SK-MEL-5 (cell line): Measurements from ENCODE around the gene ENTREP3. TPM values are rescaled to one million over a fixed set of nuclear protein-coding genes. Genes with fewer than 3 reads are reported as not detected.
"Not testable (repeated sequence)": the region's sequence is repeated elsewhere in the genome, so short reads cannot be mapped to it uniquely, and the experiment has no call there.

Experiments used
- DNase-seq: peaks from one replicate; pipeline ENCODE4 v3.0.0-alpha.2; 2016; ENCODE audit warnings: low read depth, low spot score
- in situ Hi-C: cut with HindIII; loops from 2 replicates; pipeline ENCODE4 v1.10.0; 2016; ENCODE audit warnings: low sequenced_read_pairs, high pct_unique_total_duplicates, low pct_unique_long_range_greater_than_20kb
- polyA plus RNA-seq, 2 experiments: library from polyadenylated mRNA; depleted of rRNA; stranded (reverse); fragments of >200 nt; gene quantifications; 2 replicates each; pipeline ENCODE4 v1.2.3, GENCODE V29; 2015
- total RNA-seq: library from RNA; depleted of rRNA; stranded (reverse); fragments of >200 nt; shearing (Covaris generic); gene quantifications from 2 replicates; pipeline ENCODE4 v1.2.3, GENCODE V29; 2014; rRNA removed

ENTREP3 gene, protein sequence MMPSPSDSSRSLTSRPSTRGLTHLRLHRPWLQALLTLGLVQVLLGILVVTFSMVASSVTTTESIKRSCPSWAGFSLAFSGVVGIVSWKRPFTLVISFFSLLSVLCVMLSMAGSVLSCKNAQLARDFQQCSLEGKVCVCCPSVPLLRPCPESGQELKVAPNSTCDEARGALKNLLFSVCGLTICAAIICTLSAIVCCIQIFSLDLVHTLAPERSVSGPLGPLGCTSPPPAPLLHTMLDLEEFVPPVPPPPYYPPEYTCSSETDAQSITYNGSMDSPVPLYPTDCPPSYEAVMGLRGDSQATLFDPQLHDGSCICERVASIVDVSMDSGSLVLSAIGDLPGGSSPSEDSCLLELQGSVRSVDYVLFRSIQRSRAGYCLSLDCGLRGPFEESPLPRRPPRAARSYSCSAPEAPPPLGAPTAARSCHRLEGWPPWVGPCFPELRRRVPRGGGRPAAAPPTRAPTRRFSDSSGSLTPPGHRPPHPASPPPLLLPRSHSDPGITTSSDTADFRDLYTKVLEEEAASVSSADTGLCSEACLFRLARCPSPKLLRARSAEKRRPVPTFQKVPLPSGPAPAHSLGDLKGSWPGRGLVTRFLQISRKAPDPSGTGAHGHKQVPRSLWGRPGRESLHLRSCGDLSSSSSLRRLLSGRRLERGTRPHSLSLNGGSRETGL
- 6.3 and 7.9 TPM in 2 replicates for total RNA-seq
- polyA plus RNA-seq (2015; cell fraction: cytosol; rRNA removed), result 83.4 and 97.7 TPM in 2 replicates
- polyA plus RNA-seq (2015; cell fraction: nucleus; rRNA removed), result 50.9 and 59.5 TPM in 2 replicates

DNA sequence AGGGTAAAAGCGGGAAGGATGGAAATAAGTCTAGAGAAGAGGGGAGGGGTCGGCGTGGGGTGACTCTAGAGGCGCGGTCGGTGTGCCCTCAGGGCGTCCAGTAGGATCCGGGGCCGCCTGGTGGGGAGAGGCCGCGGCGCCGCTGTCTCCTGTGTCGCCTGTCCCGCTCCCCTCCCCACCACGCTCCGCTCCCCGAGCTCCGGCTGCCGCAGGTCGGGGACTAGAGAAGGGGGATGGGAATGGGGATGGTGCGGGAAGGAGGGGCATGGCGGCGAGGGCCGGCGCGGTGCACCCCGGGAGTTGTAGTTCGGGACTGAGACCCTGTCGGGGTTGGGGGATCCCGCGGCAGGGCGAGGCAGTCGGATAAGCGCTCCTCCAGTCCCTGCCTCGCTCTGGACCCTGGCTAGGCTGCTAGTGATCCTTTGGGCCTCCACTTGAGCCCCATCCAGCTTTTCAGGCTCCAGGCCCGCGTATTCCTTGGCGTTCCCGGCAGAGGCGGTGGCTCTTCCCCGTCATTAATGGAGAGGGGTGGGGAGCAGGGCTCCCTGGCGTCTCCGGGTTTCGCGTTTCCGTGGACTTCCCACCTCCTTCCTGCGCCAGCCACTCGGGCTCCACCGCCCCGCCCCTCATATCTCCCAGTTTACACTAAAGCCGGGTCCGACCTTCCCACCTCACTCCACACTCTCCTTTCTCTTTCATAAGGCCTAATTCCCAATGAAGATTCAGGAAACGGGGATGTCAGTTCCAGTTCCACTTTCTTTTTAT is at the start of gene ENTREP3:
ENTREP3 (minus strand) TSS at position 241 of the 765 bp plus-strand sequence. CDS start 606 bp downstream, outside the sequence.
- in situ Hi-C loops, result no loop called here
- peak; percentile 86 for DNase-seq

DNA sequence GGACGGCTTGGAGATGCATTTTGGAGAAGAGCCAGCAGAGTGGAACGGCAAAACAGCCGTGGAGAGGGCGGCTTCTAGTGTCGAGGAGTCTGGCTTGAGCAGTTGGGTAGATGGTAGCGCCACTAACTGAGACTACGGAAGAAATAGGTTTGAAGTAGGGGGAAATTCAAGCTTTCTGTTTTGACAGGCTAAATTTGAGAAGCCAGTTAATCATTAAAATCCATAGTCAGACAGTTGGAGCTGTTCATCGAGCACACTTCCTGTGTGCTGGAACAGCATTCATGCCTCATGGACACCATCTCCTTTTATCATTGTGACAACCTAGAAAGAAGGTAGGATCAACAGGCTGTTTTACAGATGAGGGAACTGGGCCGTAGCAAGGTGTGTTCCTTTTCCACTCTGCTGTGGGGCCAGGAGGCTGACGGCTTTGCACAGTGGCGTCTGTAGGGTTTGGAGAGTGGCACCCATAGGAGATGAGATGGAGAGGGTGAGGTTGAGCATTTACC is 49.3 kb upstream of the ENTREP3 start:
- in situ Hi-C loops, result no loop called here
- no peak for DNase-seq

DNA sequence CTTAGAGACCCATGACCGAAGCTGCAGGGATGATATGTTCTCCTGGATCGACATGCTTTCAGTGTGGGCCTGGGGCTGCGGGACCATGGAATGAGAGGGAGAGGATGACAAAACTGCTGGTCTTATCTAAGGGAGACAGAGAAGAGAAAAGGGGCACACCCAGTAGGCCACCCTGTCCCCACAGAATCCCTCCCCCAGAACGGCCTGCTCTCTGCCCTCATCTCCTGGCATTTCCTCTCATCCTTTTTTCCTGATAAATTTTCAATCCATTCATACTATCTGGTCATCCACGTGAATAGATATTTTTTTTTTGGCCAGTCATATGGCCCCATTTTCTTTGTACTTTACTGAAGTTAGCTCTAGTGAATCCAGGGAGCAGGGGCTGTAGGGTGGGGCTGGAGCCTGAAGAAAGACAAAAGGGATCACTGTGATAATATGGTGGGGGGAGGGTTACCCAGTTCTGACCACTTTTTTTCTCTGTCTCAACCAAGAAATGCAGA is 46.1 kb upstream of the ENTREP3 start, which contains the start of gene PKLR:
PKLR (minus strand) TSS at position 97 of the 500 bp plus-strand sequence; CDS start at position 54, 43 bp downstream.
- in situ Hi-C loops, result no loop called here
- no peak for DNase-seq

DNA sequence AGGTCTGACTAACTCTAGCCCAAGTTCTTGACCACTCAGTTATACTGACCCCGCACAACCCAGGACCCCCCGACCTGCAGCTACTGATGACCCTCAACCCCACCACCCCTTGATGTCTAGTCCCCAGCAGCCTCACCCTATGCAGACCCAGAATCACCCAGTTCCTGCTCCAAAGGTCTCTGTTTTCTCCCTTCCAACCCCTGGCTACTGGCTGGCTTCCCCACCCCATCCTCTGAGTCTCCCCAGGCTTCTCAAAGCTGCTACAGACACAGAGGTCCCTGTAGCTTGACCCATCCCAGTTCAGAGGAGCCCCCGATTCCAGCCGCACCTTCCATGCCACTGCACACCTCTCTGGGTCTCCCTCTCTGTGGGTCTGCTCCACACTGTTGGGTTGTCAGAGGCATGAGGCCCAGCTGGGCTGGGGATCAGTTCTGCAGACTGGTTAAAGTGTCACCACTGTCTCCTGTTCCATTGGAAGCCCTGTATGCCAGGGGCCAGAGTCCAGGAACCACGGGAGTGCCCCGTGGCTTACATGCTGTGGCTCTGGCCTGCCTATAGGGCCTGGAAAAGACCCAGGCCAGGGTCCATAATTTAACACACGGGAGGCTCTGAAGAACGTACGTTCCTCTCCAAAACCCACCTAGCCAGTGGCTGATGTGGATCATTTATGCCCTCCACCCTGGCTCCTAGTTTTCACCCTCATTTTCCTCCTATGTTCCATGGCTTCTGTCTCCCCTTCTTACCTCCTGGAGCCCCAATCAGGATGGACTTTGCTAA is 45.5 kb upstream of the ENTREP3 start:
- DNase-seq, result no peak
- in situ Hi-C loops, result no loop called here

DNA sequence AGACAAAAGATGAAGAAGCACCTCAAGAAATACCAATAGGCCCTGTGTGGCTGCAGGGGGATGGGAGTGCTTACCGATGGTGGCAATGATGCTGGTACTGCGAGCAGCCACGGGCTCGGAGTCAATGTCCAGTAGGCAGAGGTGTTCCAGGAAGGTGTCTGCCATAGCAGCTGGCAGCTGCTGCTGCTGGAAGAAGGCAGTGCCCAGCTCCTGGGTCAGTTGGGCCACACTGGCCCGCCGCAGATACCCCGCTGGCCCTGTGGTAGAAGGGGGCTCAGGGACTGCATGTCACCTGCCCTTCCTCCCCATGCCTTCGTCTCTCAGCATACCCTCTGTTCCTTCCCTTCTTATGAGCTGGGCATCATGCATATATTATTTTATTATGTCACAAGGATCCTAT is 44.7 kb upstream of the ENTREP3 start:
- in situ Hi-C loops, result no loop called here
- no peak for DNase-seq

DNA sequence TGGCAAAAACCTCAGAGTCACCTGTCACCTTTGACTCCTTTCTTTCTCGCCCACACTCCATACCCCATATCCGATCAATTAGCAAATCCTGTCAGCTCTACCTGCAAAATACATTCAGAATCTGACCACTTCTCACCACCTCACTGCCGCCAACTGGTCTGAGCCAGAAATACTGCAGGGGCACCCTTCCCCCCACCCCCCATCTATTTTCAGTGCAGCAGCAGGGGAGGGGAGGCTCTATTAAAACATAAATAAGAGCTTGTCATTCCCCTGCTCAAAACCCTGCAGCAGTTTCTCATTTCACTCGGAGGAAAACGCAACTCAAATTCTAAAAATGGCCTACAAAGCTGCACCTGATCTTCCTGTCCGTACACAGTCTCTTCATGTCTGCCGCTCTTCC is 42.1 kb upstream of the ENTREP3 start:
- in situ Hi-C loops, result no loop called here
- DNase-seq, result no peak

DNA sequence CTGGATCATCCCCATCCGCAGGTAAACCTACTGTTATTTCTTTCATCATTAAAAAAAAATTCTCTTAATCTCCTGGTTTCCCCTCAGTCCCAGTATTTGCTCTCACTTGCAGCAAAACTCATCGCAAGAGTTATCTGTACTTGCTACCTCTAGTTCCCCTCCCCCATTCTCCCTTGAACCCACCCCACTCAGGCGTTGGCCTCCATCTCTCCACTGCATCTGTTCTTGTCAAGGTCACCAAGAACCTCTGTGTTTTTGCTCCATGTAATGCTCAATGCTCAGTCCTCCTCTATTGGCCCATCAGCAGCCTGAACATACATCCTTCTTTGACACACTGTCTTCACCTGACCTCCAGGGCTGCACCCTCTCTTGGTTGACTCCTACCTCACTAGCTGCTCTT is 41.4 kb upstream of the ENTREP3 start:
- DNase-seq, result no peak
- in situ Hi-C loops, result no loop called here

DNA sequence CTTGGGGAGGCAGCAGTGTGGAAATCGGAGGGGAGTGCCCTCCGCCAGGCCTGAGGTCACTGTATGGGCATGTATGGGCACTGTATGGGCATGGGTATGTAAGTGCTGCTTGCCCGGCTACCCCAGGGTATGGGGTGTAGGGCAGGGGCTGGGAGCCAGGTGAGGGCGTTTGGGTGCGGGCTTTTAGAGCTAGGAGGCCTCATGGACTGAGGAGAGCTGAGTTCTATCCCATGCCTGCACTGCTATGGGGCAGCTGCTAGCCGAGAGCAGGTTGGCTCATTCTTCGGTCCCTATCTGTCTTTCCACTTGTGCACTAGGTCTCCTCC is 40.6 kb upstream of the ENTREP3 start:
- no peak for DNase-seq
- in situ Hi-C loops, result no loop called here

DNA sequence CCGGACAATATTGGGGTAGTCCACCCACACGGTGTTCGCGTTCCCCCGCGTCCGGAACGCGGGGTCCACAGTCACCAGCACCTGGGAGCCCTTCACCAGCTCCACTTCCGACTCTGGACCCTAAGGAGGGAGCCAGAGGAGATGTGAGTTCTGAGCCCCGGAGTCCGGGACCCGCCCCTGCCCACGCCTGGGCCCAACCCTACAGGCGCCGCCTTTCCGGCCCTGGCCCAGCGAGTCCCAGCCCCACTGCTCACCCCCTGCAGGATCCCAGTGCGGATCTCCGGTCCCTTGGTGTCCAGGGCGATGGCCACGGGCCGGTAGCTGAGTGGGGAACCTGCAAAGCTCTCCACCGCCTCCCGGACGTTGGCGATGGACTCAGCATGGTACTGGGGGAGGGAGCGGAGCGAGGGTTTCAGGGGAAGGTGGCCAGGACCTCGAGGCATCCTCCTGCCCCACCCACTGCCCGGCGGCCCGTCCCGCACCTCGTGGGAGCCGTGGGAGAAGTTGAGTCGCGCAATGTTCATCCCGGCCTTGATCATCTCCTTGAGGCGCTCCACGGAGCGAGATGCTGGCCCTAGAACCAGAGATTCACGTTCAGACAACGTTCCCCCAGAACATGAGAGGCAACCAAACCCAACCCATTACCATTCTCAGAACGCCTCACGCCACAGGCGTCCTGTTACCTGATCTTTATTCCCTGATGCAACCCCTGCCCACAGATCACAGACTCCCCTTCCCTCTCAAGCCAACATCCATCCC is 40.1 kb upstream of the ENTREP3 start:
- in situ Hi-C loops, result no loop called here

DNA sequence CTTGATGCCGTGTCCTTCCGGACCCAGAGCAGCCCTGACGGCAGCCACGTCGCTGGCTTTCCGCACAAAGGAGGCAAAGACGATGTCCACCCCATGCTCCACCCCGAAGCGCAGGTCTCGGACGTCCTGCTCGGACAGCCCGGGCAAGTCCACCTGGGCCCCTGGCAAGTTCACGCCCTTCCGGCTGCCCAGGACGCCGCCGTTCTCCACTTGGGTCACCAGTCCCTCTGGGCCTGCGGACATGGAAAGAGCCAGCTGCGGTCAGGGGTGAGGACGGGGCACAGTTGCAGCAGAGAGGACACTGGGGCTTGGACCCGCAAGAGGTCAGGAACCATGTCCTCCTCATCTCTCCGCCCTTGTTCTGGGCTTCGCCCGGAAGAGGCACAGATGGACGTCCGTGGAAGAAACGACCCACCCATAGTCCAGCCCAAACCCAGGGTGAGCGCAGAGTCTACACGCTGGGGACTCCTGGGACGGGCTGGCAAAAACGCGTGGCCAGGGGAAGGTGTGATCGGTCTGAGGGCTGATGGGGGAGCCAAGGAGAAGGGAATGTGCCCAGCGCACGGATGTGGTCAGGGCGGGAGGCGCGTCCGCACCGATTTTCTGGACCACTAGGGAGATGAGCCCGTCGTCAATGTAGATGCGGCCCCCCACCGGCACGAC is 39.4 kb upstream of the ENTREP3 start:
- in situ Hi-C loops, result no loop called here
- DNase-seq, result no peak

More for the DNA sequence above, 40.1 kb upstream of the ENTREP3 start:
- no peak for DNase-seq

DNA sequence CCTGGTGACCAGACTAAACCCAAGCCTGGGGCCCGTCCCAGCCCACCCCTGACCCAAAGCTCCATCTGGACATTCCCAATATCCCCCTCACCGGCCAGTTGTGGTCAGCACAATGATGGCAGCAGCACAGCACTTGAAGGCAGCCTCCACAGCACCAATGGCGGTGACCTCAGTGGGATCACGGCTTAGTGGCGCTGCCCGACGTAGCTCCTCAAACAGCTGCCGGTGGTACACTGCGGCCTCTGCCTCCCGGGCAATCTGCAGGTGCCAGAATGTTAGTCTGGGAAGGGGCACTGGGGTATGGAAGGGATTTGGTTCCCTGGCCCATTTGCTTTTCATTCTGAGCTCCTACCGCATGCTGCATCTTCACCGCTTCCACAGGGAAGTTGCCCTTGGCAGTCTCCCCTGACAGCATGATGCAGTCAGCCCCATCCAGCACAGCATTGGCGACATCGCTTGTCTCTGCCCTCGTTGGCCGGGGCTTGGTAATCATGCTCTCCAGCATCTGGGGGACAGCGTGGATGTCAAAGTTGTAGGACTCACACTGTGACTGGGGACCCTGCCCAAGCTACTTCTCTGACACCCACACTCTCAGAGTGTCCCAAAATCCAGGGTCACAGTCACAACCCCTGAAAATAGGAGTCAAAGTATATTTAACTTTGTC is 37.9 kb upstream of the ENTREP3 start:
- in situ Hi-C loops, result no loop called here

DNA sequence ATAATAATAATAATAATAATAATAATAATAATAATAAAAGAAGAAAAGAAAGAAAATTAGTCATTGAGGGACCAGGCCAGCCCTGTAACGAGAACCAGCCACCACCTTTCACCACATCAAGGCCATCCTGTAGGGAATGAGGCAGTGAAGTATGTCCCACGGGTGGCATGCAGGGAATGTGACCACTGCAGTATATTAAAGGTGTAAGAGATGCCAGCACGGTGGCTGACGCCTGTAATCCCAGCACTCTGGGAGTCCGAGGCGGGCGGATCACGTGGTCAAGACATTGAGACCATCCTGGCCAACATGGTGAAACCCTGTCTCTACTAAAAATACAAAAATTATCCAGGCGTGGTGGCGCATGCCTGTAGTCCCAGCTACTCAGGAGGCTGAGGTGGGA is 35.7 kb upstream of the ENTREP3 start:
- in situ Hi-C loops, DNase-seq: not testable (repeated sequence)

More for the DNA sequence above, 37.9 kb upstream of the ENTREP3 start:
- no peak for DNase-seq

DNA sequence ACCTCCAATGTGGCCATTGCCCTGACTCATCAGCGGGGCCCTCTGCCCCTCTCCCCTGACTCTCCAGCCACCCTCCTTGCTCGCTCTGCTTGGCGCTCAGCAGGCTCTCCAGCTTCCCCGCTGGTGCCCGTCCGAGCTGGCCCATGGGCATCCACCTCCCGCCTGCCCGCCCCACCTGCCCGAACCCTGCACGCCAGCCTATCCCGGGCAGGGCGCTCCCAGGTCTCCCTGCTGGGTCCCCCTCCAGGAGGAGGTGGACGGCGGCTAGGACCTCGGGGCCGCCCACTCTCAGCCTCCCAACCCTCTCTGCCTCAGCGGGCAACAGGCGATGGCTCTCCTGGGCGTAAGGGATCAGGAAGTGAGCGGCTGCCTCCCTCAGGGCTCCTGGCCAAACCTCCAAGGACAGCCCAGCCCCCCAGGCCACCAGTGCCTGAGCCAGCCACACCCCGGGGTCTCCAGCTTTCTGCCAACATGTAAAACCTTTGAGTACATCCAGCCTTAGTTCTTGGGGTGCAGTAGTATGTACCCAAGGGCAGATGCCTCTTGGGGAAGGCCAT is 32.8 kb upstream of the ENTREP3 start:
- DNase-seq, result no peak
- in situ Hi-C loops, result no loop called here

DNA sequence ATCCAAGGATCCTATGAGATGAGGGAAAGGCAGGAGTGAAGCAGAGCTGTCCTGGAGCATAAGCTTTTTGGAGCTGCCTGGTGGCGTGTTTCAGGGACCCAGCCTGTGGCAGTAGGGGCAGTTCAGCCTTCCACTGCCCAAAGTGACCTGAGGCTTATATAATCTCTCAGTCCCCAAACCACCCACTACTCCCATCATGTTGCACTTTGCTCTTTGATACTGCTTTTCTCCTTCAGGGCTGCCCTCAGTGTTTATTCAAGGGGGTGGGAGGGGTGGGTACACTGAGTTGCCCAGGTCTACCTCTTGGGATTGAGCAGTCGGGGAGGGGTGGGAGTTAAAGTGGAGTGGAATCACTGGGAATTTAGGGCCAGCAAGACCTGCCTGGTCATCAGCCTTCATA is 31.3 kb upstream of the ENTREP3 start:
- DNase-seq, result no peak
- in situ Hi-C loops, result no loop called here

DNA sequence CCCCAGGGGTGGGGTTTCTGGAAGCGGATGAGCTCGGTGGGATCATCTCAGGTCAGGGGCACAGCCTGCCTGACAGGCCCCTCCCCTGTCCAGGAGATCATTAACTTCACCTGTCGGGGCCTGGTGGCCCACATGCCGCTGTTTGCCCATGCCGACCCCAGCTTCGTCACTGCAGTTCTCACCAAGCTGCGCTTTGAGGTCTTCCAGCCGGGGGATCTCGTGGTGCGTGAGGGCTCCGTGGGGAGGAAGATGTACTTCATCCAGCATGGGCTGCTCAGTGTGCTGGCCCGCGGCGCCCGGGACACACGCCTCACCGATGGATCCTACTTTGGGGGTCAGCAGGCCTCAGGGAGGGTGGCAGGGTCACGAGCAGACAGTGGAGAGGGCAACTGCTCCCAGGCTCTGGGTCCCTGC is 30.4 kb upstream of the ENTREP3 start:
- in situ Hi-C loops, result no loop called here

More for the DNA sequence above, 30.4 kb upstream of the ENTREP3 start:
- DNase-seq, result no peak
